G401.6 (cell line): ENCODE measurements around the gene SP8.
A peak's percentile ranks its signal among the peaks of the same experiment; 100 is the strongest.

Experiments
- FAIRE-seq: peaks from 2 replicates; lab custom pipeline; 2012; peaks lifted over from hg19 to GRCh38; lab: Jason Lieb, UNC

Gene SP8

GRCh38 chr7:20754001-20754400 is 32.7 kb downstream of the SP8 start:
- FAIRE-seq = no peak

DNA sequence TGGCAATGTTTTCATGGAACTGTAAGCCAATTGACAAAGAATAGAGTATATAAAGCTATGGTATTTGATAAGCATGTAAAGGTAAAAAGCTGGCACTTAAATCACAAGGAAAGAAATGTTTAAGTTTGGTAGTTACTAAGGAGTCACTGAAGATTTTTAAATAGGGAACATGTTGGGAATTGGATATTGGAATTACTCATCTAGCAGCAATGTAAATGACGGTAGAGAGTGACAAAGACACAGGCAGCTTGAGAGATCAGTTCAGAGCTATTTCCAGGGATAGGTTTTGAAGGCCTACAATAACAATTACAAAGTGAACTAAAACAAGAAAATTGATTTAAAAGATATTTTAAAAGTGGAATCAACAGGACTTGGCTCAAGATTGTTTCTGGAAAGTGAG is 36.8 kb downstream of the SP8 start:
- FAIRE-seq = no peak

- no peak for FAIRE-seq
Observed at GRCh38 chr7:20748853-20749252, 37.8 kb downstream of the SP8 start.

GRCh38 chr7:20747001-20747400 is 39.7 kb downstream of the SP8 start:
- FAIRE-seq = no peak

- FAIRE-seq = no peak
Observed at GRCh38 chr7:20745702-20746101, 41.0 kb downstream of the SP8 start.

- no peak for FAIRE-seq
Observed at GRCh38 chr7:20744954-20745446, 41.7 kb downstream of the SP8 start.

DNA sequence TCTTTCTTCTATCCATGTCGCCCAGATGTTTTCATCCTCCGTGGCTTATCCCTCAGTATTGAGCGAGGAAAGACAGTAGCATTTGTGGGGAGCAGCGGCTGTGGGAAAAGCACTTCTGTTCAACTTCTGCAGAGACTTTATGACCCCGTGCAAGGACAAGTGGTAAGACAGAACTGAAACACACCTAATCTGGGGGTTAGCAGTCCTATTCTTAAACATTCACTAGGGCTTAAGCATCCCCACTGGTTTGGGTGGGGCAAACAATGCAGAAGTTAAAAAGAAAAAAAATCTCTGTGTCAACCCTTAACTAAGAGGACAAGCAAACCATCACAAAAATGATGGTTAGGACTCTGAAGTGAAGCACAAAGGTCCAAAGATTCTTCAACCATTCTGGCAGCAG is 43.8 kb downstream of the SP8 start:
- no peak for FAIRE-seq

GRCh38 chr7:20741801-20742200 is 44.9 kb downstream of the SP8 start:
- no peak for FAIRE-seq

DNA sequence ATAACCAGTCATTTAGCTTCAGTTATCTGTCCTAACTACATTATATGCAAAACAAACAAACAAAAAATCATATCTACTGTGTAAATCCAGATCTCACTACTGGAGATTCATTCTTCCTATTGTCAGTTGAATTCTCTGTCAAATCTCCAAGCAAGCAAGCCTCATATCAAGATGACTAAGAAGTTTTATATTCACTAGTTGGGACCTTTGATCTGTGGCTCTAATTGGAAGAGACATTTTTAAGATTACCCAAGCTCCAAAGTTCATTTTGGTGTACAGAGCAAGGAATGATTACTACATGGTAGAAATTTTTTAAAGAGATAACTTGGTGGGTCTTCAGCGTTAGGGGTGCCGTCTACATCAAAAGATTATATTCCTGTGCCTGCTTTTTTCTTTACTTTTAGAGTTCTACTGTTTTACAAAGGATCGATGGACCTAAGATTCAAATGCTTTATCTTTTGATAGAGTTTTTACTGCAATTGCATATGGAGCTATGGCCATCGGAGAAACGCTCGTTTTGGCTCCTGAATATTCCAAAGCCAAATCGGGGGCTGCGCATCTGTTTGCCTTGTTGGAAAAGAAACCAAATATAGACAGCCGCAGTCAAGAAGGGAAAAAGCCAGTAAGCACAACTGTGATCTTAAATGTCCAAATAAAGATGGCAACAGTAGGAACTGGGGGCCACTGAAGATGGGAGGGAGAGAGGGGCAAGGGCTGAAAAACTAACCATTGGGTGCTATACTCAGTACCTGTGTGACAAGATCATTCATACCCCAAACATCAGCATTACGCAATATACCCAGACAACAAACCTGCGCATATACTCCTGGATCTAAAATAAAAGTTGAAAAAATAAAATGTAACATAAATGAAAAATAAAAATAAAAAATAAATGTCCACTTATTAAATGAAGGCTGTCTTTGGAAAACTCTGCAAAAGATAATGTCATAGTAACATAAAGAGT is 47.9 kb downstream of the SP8 start:
- peak; percentile 27 for FAIRE-seq

GRCh38 chr7:20737840-20738448 is 48.7 kb downstream of the SP8 start:
- no peak for FAIRE-seq

- FAIRE-seq = no peak
Observed at GRCh38 chr7:20735346-20736065, 51.2 kb downstream of the SP8 start.
